Gastroesophageal sphincter (tissue), 3 donors: ENCODE results near the gene TRAF3.

Experiments
- POLR2A ChIP-seq, 2 donors: fragments of 450-650 bp; IDR thresholded peaks; one replicate each; pipeline ENCODE4 v1.6.1; 2017; ENCODE audit warnings: antibody characterized with exemption in 2 of 2, mild to moderate bottlenecking in 2 of 2, moderate library complexity in 1 of 2
- POLR2AphosphoS5 ChIP-seq: sonication (generic); formaldehyde crosslinking; IDR thresholded peaks from one replicate; pipeline ENCODE4 v1.6.1; 2017; ENCODE audit warnings: antibody characterized with exemption
- TF ChIP-seq, protein P1 (sequence below), 4 experiments: fragments of 200-600 bp in 2 of 4; fragments of 450-650 bp in 2 of 4; sonication (generic) in 1 of 4; IDR thresholded peaks; one replicate each; pipeline ENCODE4 v1.5.1; 2017 to 2019; ENCODE audit warnings: antibody characterized with exemption in 4 of 4, mild to moderate bottlenecking in 2 of 4, moderate library complexity in 2 of 4

DNA sequence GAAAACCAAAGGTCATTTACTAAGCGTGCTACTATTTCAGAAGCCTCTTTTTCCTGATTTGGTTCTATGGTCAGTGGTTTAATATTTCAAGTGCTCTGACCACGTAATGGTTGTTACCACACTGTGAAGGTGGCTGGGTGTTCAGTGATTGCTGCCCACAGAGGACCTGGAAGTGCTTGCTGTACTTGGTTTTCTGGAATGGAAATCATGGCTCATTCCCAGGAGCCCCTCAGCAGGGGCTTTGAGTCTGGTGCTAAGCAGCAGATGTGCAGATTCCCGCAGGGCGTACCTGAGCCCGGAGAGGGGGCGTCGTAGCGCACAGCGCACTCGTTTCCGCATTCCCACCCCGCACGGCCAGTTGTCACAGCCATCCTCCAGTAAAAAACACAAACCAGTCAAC is 50.5 kb downstream of the TRAF3 start:
- TF ChIP-seq POLR2AphosphoS5, result no peak
- TF ChIP-seq, protein P1, sequence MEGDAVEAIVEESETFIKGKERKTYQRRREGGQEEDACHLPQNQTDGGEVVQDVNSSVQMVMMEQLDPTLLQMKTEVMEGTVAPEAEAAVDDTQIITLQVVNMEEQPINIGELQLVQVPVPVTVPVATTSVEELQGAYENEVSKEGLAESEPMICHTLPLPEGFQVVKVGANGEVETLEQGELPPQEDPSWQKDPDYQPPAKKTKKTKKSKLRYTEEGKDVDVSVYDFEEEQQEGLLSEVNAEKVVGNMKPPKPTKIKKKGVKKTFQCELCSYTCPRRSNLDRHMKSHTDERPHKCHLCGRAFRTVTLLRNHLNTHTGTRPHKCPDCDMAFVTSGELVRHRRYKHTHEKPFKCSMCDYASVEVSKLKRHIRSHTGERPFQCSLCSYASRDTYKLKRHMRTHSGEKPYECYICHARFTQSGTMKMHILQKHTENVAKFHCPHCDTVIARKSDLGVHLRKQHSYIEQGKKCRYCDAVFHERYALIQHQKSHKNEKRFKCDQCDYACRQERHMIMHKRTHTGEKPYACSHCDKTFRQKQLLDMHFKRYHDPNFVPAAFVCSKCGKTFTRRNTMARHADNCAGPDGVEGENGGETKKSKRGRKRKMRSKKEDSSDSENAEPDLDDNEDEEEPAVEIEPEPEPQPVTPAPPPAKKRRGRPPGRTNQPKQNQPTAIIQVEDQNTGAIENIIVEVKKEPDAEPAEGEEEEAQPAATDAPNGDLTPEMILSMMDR (IDR thresholded peaks at IDR 0.05), result no peak
- no peak for TF ChIP-seq POLR2A (IDR thresholded peaks at IDR 0.05)
